Activated T-cell treated with anti-CD3 and anti-CD28 coated beads for 48 hours (primary cell): ENCODE data around the gene SYNJ2.

Experiments used
- DNase-seq: peaks from one replicate; pipeline ENCODE4 v3.0.0-alpha.2; 2020; ENCODE audit warnings: low read depth

SYNJ2 gene

GRCh38 chr6:158121335-158121734, 139.7 kb downstream of the SYNJ2 start:
- no peak for DNase-seq

GRCh38 chr6:158122048-158122447, 140.4 kb downstream of the SYNJ2 start:
- no peak for DNase-seq

GRCh38 chr6:158124288-158124687, 142.6 kb downstream of the SYNJ2 start:
- no peak for DNase-seq

- no peak for DNase-seq
Measured at GRCh38 chr6:158125271-158125670, 143.6 kb downstream of the SYNJ2 start.

GRCh38 chr6:158131926-158132325, 150.3 kb downstream of the SYNJ2 start:
- no peak for DNase-seq

- DNase-seq, result no peak
Measured at GRCh38 chr6:158142789-158143188, 161.1 kb downstream of the SYNJ2 start.

- DNase-seq, result no peak
Measured at GRCh38 chr6:158143700-158144099, 162.0 kb downstream of the SYNJ2 start.
